Lower leg skin (tissue), 4 donors: ENCODE data around the gene FLNB. TPM values are rescaled to one million over a fixed set of nuclear protein-coding genes. Genes with fewer than 3 reads are reported as not detected.
A peak's percentile ranks its signal among the peaks of the same experiment; 100 is the strongest.

ENCODE experiments used
- DNase-seq, 2 donors: peaks; one replicate each; pipeline ENCODE4 v3.0.0-alpha.2; 2019; ENCODE audit warnings: low spot score in 2 of 2
- H3K4me3 ChIP-seq: fragments of 200-600 bp; sonication (generic); 2 replicates; pipeline ENCODE4 v1.5.1; 2017; ENCODE audit warnings: mild to moderate bottlenecking, low read depth; ENCODE audit not compliant: poor library complexity, severe bottlenecking
- CTCF ChIP-seq, 3 donors: fragments of 450-650 bp; IDR thresholded peaks; one replicate each; pipeline ENCODE4 v1.5.1; 2016; ENCODE audit warnings: antibody characterized with exemption in 3 of 3, mild to moderate bottlenecking in 3 of 3, moderate library complexity in 2 of 3
- POLR2A ChIP-seq, 2 donors: fragments of 450-650 bp; IDR thresholded peaks; one replicate each; pipeline ENCODE4 v1.6.1; 2016 to 2017; ENCODE audit warnings: antibody characterized with exemption in 2 of 2, mild to moderate bottlenecking in 1 of 2, moderate library complexity in 1 of 2
- WGBS, 2 donors: methylation state at CpG; one replicate each; pipeline ENCODE4 v1.1.5; 2018; 5-methylcytosine and 5-hydroxymethylcytosine counted together
- intact Hi-C: fragments of 100-400 bp; cut with DNase I; formaldehyde crosslinking; loops from one replicate; pipeline ENCODE4 v1.15.0; 2023; ENCODE audit warnings: low total_unique reads
- total RNA-seq, 4 donors: library from RNA; depleted of rRNA; stranded (reverse); fragments of >200 nt; gene quantifications; one replicate each; pipeline ENCODE4 v1.1.0, GENCODE V29; 2016

FLNB gene
- total RNA-seq, 4 donors from 2014 or later, result 108 to 155 (median 128) TPM

- WGBS, 2 donors, result 64 to 67% methylated on average over 13 of the region's 13 CpGs
These were observed 93.5 kb downstream of the FLNB start for GRCh38 chr3:58101499-58102389.

GRCh38 chr3:58102390-58102750 lies 94.1 kb downstream of the FLNB start:
- intact Hi-C loops, result no loop called here
- DNase-seq, result no peak
- H3K4me3 ChIP-seq, result no peak overlapping the region
- TF ChIP-seq CTCF (IDR thresholded peaks at IDR 0.05) (no peak), POLR2A (IDR thresholded peaks at IDR 0.05) (no peak)
- WGBS, 2 donors, result 52 to 62% methylated on average over 4 of the region's 4 CpGs

More at GRCh38 chr3:58101499-58102389, 93.5 kb downstream of the FLNB start:
- TF ChIP-seq CTCF (IDR thresholded peaks at IDR 0.05) (no peak), POLR2A (IDR thresholded peaks at IDR 0.05) (no peak)
- H3K4me3 ChIP-seq, result no peak overlapping the region
- DNase-seq, result no peak
- intact Hi-C loops, result no loop called here

- 62 to 67% methylated on average over 10 of the region's 10 CpGs for WGBS, 2 donors
- peak in 1 of 2 donors; percentile 57 for DNase-seq
- no peak for TF ChIP-seq POLR2A (IDR thresholded peaks at IDR 0.05)
- no peak for TF ChIP-seq CTCF (IDR thresholded peaks at IDR 0.05)
- intact Hi-C loops, result no loop called here
- H3K4me3 ChIP-seq, result no peak overlapping the region
These were observed 94.8 kb downstream of the FLNB start for GRCh38 chr3:58102976-58103451.

GRCh38 chr3:58104151-58104550 lies 95.9 kb downstream of the FLNB start:
- WGBS, 2 donors, result 51 to 54% methylated on average over 8 of the region's 8 CpGs
- TF ChIP-seq CTCF (IDR thresholded peaks at IDR 0.05), result no peak
- no peak for TF ChIP-seq POLR2A (IDR thresholded peaks at IDR 0.05)
- intact Hi-C loops, result no loop called here
- no peak for DNase-seq
- H3K4me3 ChIP-seq, result no peak overlapping the region

- TF ChIP-seq POLR2A (IDR thresholded peaks at IDR 0.05) (no peak), CTCF (IDR thresholded peaks at IDR 0.05) (no peak)
- WGBS, 2 donors, result 84 to 87% methylated on average over 2 of the region's 2 CpGs
- H3K4me3 ChIP-seq, result no peak overlapping the region
- DNase-seq, result no peak
- intact Hi-C loops, result no loop called here
These were observed 96.5 kb downstream of the FLNB start for GRCh38 chr3:58104712-58105111.
